ENCODE measurements around the gene OBSCN.

GRCh38 chr1:228210076-228210651 is 2.3 kb downstream of the OBSCN start:
- TF ChIP-seq CTCF (conservative IDR thresholded peaks at IDR 0.05; ENCODE audit: low read depth, low read length) (no peak), EZH2 (IDR thresholded peaks at IDR 0.05; ENCODE audit: low read length, unreplicated experiment) (no peak), EZH2phosphoT487 (IDR thresholded peaks at IDR 0.05; ENCODE audit: borderline replicate concordance, low read length) (no peak)

Data from PC-3 (cell line).